OCI-LY7 (cell line): ENCODE measurements around the gene PPP1R16B.

ENCODE experiments used
- CTCF ChIP-seq: fragments of 200-600 bp; sonication (generic); conservative IDR thresholded peaks from 2 replicates; pipeline ENCODE4 v1.5.1; 2014; ENCODE audit warnings: mild to moderate bottlenecking, antibody characterized with exemption, low read length, moderate library complexity, mixed read lengths
- EZH2phosphoT487 ChIP-seq: fragments of 200-600 bp; sonication (generic); IDR thresholded peaks from 2 replicates; pipeline ENCODE4 v1.6.1; 2018; ENCODE audit warnings: low read depth, borderline replicate concordance, mild to moderate bottlenecking, mixed run types, antibody characterized with exemption, low read length, moderate library complexity, mixed read lengths

GRCh38 chr20:38818113-38819065 lies 12.9 kb downstream of the PPP1R16B start:
- TF ChIP-seq EZH2phosphoT487 (no peak), CTCF (no peak)
